PFSK-1 (cell line): Measurements from ENCODE around the gene HS6ST1.

ENCODE experiments used
- FOXP2 ChIP-seq: optimal IDR thresholded peaks from 2 replicates; pipeline ENCODE3; 2011; ENCODE audit warnings: borderline replicate concordance, control low read depth, inconsistent platforms; ENCODE audit not compliant: insufficient read depth; ENCODE audit errors: extremely low read length, extremely low read depth
- POLR2AphosphoS5 ChIP-seq: IDR thresholded peaks from 2 replicates; pipeline ENCODE4 v1.6.1; 2012; ENCODE audit warnings: low read depth, mild to moderate bottlenecking, control low read depth, low read length, moderate library complexity
- REST ChIP-seq, 2 experiments: IDR thresholded peaks; 2 replicates each; pipeline versions ENCODE4 v1.6.1 to v1.8.0; 2011 to 2012; ENCODE audit warnings: low read depth in 2 of 2, low read length in 2 of 2, control low read depth in 1 of 2, inconsistent platforms in 1 of 2, mild to moderate bottlenecking in 1 of 2, moderate library complexity in 1 of 2; ENCODE audit not compliant: insufficient read depth in 1 of 2
- SIN3A ChIP-seq: IDR thresholded peaks from 2 replicates; pipeline ENCODE4 v1.6.1; 2012; ENCODE audit warnings: mild to moderate bottlenecking, low read length, moderate library complexity, borderline replicate concordance; ENCODE audit not compliant: insufficient read depth
- TAF1 ChIP-seq: IDR thresholded peaks from 2 replicates; pipeline ENCODE4 v1.6.1; 2012; ENCODE audit warnings: low read length, control low read depth, borderline replicate concordance; ENCODE audit not compliant: insufficient read depth

HS6ST1 gene

GRCh38 chr2:128271597-128271910 is 47.1 kb downstream of the HS6ST1 start:
- TF ChIP-seq SIN3A = no peak
- no peak for TF ChIP-seq TAF1
- TF ChIP-seq POLR2AphosphoS5 = no peak
- TF ChIP-seq REST (IDR thresholded peaks at IDR 0.05; ENCODE audit: insufficient read depth in 1 of 2, low read depth in 2 of 2, low read length in 2 of 2) = no peak
- TF ChIP-seq FOXP2 = no peak

- TF ChIP-seq REST (IDR thresholded peaks at IDR 0.05; ENCODE audit: insufficient read depth in 1 of 2, low read depth in 2 of 2, low read length in 2 of 2) = no peak
- no peak for TF ChIP-seq POLR2AphosphoS5
- TF ChIP-seq SIN3A = no peak
- TF ChIP-seq TAF1 = no peak
- no peak for TF ChIP-seq FOXP2
These were observed 47.7 kb downstream of the HS6ST1 start for GRCh38 chr2:128270672-128271596.

GRCh38 chr2:128269990-128270671 is 48.5 kb downstream of the HS6ST1 start:
- TF ChIP-seq REST (IDR thresholded peaks at IDR 0.05; ENCODE audit: insufficient read depth in 1 of 2, low read depth in 2 of 2, low read length in 2 of 2) (no peak), TAF1 (no peak), FOXP2 (no peak), SIN3A (no peak), POLR2AphosphoS5 (no peak)

GRCh38 chr2:128269063-128269989 is 49.3 kb downstream of the HS6ST1 start:
- TF ChIP-seq SIN3A (no peak), FOXP2 (no peak), POLR2AphosphoS5 (no peak), TAF1 (no peak), REST (IDR thresholded peaks at IDR 0.05; ENCODE audit: insufficient read depth in 1 of 2, low read depth in 2 of 2, low read length in 2 of 2) (no peak)
